Natural killer cell (primary cell): ENCODE data around the gene TRIB2. TPM values are rescaled to one million over a fixed set of nuclear protein-coding genes. Genes with fewer than 3 reads are reported as not detected.

Experiments
- ATAC-seq, 3 donors: fragments of 150-1000 bp in 2 of 3; fragments of 200-7000 bp in 1 of 3; cut with Tn5 transposase; 1 replicate in 1 of 3; 2 replicates in 2 of 3; pipeline ENCODE4 v1.10.0; 2021; ENCODE audit warnings: mild to moderate bottlenecking in 2 of 3, moderate library complexity in 2 of 3
- DNase-seq, 2 donors: peaks; one replicate each; pipeline versions ENCODE4 v3.0.0 to v3.0.0-alpha.2; 2013 to 2021; ENCODE audit warnings: mixed read lengths in 1 of 2
- H3K27ac ChIP-seq: one replicate; pipeline ENCODE4 v1.5.1; 2013; ENCODE audit warnings: mild to moderate bottlenecking, low read length
- H3K27me3 ChIP-seq: one replicate; pipeline ENCODE4 v1.6.1; 2013; ENCODE audit warnings: low read length; ENCODE audit not compliant: control insufficient read depth, insufficient read depth
- H3K36me3 ChIP-seq: one replicate; pipeline ENCODE4 v1.6.1; 2013; ENCODE audit warnings: low read length; ENCODE audit not compliant: control insufficient read depth, insufficient read depth
- H3K4me1 ChIP-seq: one replicate; pipeline ENCODE4 v1.6.1; 2013; ENCODE audit warnings: low read length; ENCODE audit not compliant: control insufficient read depth, insufficient read depth
- H3K4me3 ChIP-seq: one replicate; pipeline ENCODE4 v1.5.1; 2013; ENCODE audit warnings: low read length
- H3K9me3 ChIP-seq: one replicate; pipeline ENCODE4 v1.6.1; 2013; ENCODE audit warnings: low read length; ENCODE audit not compliant: control insufficient read depth, insufficient read depth
- H3K27ac Mint-ChIP-seq, 2 donors: one replicate each; pipeline ENCODE4 v1.8.0; 2022; ENCODE audit warnings: mild to moderate bottlenecking in 2 of 2, mixed read lengths in 2 of 2, moderate library complexity in 1 of 2
- H3K27me3 Mint-ChIP-seq, 2 donors: one replicate each; pipeline ENCODE4 v1.8.0; 2022; ENCODE audit warnings: low read depth in 2 of 2, mixed read lengths in 2 of 2
- H3K36me3 Mint-ChIP-seq: one replicate; pipeline ENCODE4 v1.8.0; 2022; ENCODE audit warnings: mixed read lengths
- H3K4me1 Mint-ChIP-seq, 2 donors: one replicate each; pipeline ENCODE4 v1.8.0; 2022; ENCODE audit warnings: mixed read lengths in 2 of 2
- H3K4me3 Mint-ChIP-seq: one replicate; pipeline ENCODE4 v1.8.0; 2022; ENCODE audit warnings: mild to moderate bottlenecking, moderate library complexity, mixed read lengths
- H3K9me3 Mint-ChIP-seq, 2 donors: one replicate each; pipeline ENCODE4 v1.8.0; 2022; ENCODE audit warnings: mixed read lengths in 2 of 2
- WGBS: methylation state at CpG from one replicate; pipeline ENCODE4 v1.1.7; 2013; ENCODE audit warnings: missing lambda C conversion rate; ENCODE audit not compliant: insufficient coverage; 5-methylcytosine and 5-hydroxymethylcytosine counted together
- intact Hi-C: fragments of 100-400 bp; cut with micrococcal nuclease; formaldehyde crosslinking; loops from one replicate; pipeline ENCODE4 v1.14.2; 2022
- total RNA-seq, 4 donors: library from RNA; stranded (reverse); fragments of 120-200 nt in 1 of 4; gene quantifications; one replicate each; pipeline versions ENCODE4 v1.2.3 to v1.2.4, GENCODE V29; 2013 to 2022
- TF ChIP-seq, protein P1 (sequence below): fragments of 200-600 bp; IDR thresholded peaks from one replicate; pipeline ENCODE4 v1.8.0; 2022; ENCODE audit warnings: antibody characterized with exemption

The TRIB2 gene
- total RNA-seq, 3 donors from 2014 or later (not counting 1 experiment from before 2014, with no cell fraction given) = 68.1 to 87.4 (median 84.5) TPM

GRCh38 chr2:12709207-12709522 lies 7.6 kb upstream of the TRIB2 start:
- ATAC-seq = peak; percentile 91 to 95 (median 93)

GRCh38 chr2:12710301-12710700 lies 6.4 kb upstream of the TRIB2 start:
- peaks cover 29% of the 10 kb centered on the region for H3K4me1 ChIP-seq
- no peak for DNase-seq

More at GRCh38 chr2:12709207-12709522, 7.6 kb upstream of the TRIB2 start:
- Histone ChIP-seq H3K4me3 (no peak overlapping the region), H3K36me3 (no peaks in the 10 kb centered on the region), H3K27ac (peak overlapping the region; percentile 86), H3K4me1 (peaks cover 35% of the 10 kb centered on the region), H3K9me3 (peaks cover 5% of the 10 kb centered on the region), H3K27me3 (no peaks in the 10 kb centered on the region)
- DNase-seq = peak in 1 of 2 donors; percentile 79
- intact Hi-C loops = loop anchor here (2.0 kb wide), 2 partner anchors 252 to 256 kb away; no protein-coding TSS in a partner anchor
- H3K4me1 Mint-ChIP-seq = peaks cover 64 to 70% of the 10 kb centered on the region in 2 donors
- H3K27me3 Mint-ChIP-seq = no peaks in the 10 kb centered on the region
- peak overlapping the region; percentile 93 to 94 for H3K27ac Mint-ChIP-seq
- H3K4me3 Mint-ChIP-seq = peak overlapping the region; percentile 77
- TF ChIP-seq, protein P1, sequence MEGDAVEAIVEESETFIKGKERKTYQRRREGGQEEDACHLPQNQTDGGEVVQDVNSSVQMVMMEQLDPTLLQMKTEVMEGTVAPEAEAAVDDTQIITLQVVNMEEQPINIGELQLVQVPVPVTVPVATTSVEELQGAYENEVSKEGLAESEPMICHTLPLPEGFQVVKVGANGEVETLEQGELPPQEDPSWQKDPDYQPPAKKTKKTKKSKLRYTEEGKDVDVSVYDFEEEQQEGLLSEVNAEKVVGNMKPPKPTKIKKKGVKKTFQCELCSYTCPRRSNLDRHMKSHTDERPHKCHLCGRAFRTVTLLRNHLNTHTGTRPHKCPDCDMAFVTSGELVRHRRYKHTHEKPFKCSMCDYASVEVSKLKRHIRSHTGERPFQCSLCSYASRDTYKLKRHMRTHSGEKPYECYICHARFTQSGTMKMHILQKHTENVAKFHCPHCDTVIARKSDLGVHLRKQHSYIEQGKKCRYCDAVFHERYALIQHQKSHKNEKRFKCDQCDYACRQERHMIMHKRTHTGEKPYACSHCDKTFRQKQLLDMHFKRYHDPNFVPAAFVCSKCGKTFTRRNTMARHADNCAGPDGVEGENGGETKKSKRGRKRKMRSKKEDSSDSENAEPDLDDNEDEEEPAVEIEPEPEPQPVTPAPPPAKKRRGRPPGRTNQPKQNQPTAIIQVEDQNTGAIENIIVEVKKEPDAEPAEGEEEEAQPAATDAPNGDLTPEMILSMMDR = no peak
- H3K36me3 Mint-ChIP-seq = no peaks in the 10 kb centered on the region
- peaks cover 2% of the 10 kb centered on the region in 2 donors for H3K9me3 Mint-ChIP-seq

DNA sequence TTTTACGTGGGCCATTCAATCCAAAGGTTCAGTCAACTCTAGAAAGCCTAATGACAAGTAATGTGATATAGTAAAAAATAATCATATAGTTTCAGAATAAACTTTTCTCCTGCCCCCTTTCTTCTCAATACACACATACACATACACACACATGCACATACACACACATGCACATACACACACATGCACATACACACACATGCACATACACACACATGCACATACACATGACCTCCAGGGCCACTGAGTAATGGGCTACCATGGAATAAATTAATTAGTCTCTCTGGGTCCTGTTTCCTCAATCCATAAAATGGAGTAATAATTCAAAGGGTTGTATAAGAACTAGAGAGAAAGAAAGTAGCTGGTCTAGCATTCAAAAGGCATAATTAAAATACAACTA lies 5.4 kb upstream of the TRIB2 start:
- Histone ChIP-seq H3K4me1 (peaks cover 34% of the 10 kb centered on the region), H3K4me3 (no peak overlapping the region), H3K36me3 (no peaks in the 10 kb centered on the region), H3K27ac (no peak overlapping the region), H3K27me3 (no peaks in the 10 kb centered on the region), H3K9me3 (no peaks in the 10 kb centered on the region)
- no peak for DNase-seq
- peak overlapping the region; percentile 93 to 94 for H3K27ac Mint-ChIP-seq
- H3K27me3 Mint-ChIP-seq = no peaks in the 10 kb centered on the region
- H3K9me3 Mint-ChIP-seq = no peaks in the 10 kb centered on the region
- H3K36me3 Mint-ChIP-seq = no peaks in the 10 kb centered on the region
- H3K4me3 Mint-ChIP-seq = no peak overlapping the region
- intact Hi-C loops = loop anchor here (10.0 kb wide), 2 partner anchors 417 to 767 kb away; no protein-coding TSS in a partner anchor
- no peak for ATAC-seq
- no CpG with 5 or more reads among the region's 1 CpG for WGBS
- TF ChIP-seq, protein P1 = no peak
- peaks cover 67 to 73% of the 10 kb centered on the region in 2 donors for H3K4me1 Mint-ChIP-seq

More at GRCh38 chr2:12710301-12710700, 6.4 kb upstream of the TRIB2 start:
- Mint-ChIP-seq H3K27me3 (no peaks in the 10 kb centered on the region), H3K4me1 (peaks cover 64 to 69% of the 10 kb centered on the region in 2 donors), H3K27ac (peak overlapping the region; percentile 93 to 94), H3K9me3 (peaks cover 2% of the 10 kb centered on the region in 2 donors), H3K4me3 (peak overlapping the region; percentile 47), H3K36me3 (no peaks in the 10 kb centered on the region)
- no peak for ATAC-seq
- peaks cover 2% of the 10 kb centered on the region for H3K9me3 ChIP-seq
- TF ChIP-seq, protein P1 = no peak
- intact Hi-C loops = loop anchor here (10.0 kb wide), 2 partner anchors 416 to 766 kb away; no protein-coding TSS in a partner anchor
- H3K27me3 ChIP-seq = no peaks in the 10 kb centered on the region
- 67% methylated on average over 2 of the region's 4 CpGs for WGBS
- H3K27ac ChIP-seq = peak overlapping the region; percentile 10
- H3K4me3 ChIP-seq = no peak overlapping the region
- H3K36me3 ChIP-seq = no peaks in the 10 kb centered on the region

DNA sequence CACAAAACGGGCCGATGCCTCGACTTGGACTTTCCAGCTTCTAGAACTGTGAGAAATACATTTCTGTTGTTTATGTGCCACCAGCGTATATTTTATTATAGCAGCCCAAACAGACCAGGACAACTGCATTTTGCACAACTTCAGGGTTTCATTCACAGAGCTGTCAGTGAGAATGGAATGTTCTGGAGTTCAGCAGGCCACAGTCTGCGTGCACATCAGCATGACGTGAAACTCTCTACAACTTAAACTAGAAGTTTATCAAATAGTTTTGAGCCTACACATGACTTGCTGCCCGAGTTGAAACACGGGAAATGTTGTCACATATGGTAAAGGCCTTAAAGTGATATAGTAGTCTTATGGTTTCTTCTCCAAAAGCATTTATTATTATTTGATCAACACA lies 3.9 kb upstream of the TRIB2 start:
- no peak overlapping the region for H3K27ac Mint-ChIP-seq
- Histone ChIP-seq H3K4me3 (no peak overlapping the region), H3K36me3 (no peaks in the 10 kb centered on the region), H3K4me1 (peaks cover 31% of the 10 kb centered on the region), H3K27me3 (no peaks in the 10 kb centered on the region), H3K27ac (no peak overlapping the region), H3K9me3 (no peaks in the 10 kb centered on the region)
- TF ChIP-seq, protein P1 = no peak
- H3K4me3 Mint-ChIP-seq = no peak overlapping the region
- intact Hi-C loops = loop anchor here (10.0 kb wide), 2 partner anchors 418 to 768 kb away; no protein-coding TSS in a partner anchor
- DNase-seq (no peak), ATAC-seq (no peak)
- H3K36me3 Mint-ChIP-seq = no peaks in the 10 kb centered on the region
- H3K4me1 Mint-ChIP-seq = peaks cover 64 to 74% of the 10 kb centered on the region in 2 donors
- H3K27me3 Mint-ChIP-seq = no peaks in the 10 kb centered on the region
- no peaks in the 10 kb centered on the region for H3K9me3 Mint-ChIP-seq
- 85% methylated on average over 7 of the region's 8 CpGs for WGBS
